Measurements from ENCODE around the gene BPIFB2.

DNA sequence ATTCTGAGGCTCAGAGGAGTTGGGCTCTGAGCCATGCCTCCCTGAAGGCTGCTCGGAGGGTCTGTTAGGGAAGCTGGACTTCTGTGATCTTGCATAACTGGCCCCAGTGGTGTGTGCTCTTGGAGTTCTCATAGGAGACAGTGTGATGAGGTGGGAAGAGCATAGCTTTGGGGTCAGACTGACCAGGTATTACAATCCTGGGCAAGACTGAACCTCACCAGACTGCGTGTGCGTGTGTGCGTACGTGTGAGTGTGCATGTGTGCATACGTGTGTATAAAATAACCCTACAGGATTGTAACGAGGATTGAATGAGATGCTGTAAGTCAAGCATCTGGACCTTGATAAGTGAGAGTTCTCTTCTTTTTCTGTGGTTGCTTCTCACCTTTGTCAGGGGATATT lies 10.0 kb downstream of the BPIFB2 start:
- TF ChIP-seq, protein P1, sequence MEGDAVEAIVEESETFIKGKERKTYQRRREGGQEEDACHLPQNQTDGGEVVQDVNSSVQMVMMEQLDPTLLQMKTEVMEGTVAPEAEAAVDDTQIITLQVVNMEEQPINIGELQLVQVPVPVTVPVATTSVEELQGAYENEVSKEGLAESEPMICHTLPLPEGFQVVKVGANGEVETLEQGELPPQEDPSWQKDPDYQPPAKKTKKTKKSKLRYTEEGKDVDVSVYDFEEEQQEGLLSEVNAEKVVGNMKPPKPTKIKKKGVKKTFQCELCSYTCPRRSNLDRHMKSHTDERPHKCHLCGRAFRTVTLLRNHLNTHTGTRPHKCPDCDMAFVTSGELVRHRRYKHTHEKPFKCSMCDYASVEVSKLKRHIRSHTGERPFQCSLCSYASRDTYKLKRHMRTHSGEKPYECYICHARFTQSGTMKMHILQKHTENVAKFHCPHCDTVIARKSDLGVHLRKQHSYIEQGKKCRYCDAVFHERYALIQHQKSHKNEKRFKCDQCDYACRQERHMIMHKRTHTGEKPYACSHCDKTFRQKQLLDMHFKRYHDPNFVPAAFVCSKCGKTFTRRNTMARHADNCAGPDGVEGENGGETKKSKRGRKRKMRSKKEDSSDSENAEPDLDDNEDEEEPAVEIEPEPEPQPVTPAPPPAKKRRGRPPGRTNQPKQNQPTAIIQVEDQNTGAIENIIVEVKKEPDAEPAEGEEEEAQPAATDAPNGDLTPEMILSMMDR (IDR thresholded peaks at IDR 0.05): no peak
- no peak for TF ChIP-seq POLR2A (IDR thresholded peaks at IDR 0.05)

Measured in thyroid gland (tissue), 4 donors.